OCI-LY7 (cell line): Measurements from ENCODE around the gene FAM131B. TPM values are rescaled to one million over a fixed set of nuclear protein-coding genes. Genes with fewer than 3 reads are reported as not detected.

Experiments
- BruUV-seq: library from RNA; stranded (reverse); fragments of 400-500 nt; replicated peaks from 2 replicates; lab custom pipeline; 2021; lab: Mats Ljungman, UMichigan
- CTCF ChIA-PET: fragments of 300-600 bp; sonication (Branson Sonifier 250); formaldehyde crosslinking; loops from one replicate; lab custom pipeline; 2022; ENCODE audit warnings: antibody characterized with exemption; ENCODE audit not compliant: unreplicated experiment; lab: Charles Lee
- POLR2A ChIA-PET: fragments of 300-600 bp; sonication (Branson Sonifier 250); formaldehyde crosslinking; loops from one replicate; lab custom pipeline; 2022; ENCODE audit warnings: antibody characterized with exemption; lab: Charles Lee
- DNase-seq: peaks from one replicate; pipeline ENCODE4 v3.0.0-alpha.2; 2015; ENCODE audit warnings: low spot score
- H2AFZ ChIP-seq: fragments of 200-600 bp; sonication (generic), shearing (Covaris generic); 2 replicates; pipeline ENCODE4 v1.6.1; 2014; ENCODE audit warnings: mild to moderate bottlenecking, antibody characterized with exemption, low read length, moderate library complexity
- H3K27ac ChIP-seq: fragments of 200-600 bp; sonication (generic); 2 replicates; pipeline ENCODE4 v1.5.1; 2014; ENCODE audit warnings: mixed run types, low read depth, mild to moderate bottlenecking, moderate library complexity, low read length, inconsistent platforms; ENCODE audit not compliant: poor library complexity, severe bottlenecking
- H3K36me3 ChIP-seq: fragments of 200-600 bp; sonication (generic); 2 replicates; pipeline ENCODE4 v1.6.1; 2014; ENCODE audit warnings: mild to moderate bottlenecking, antibody characterized with exemption, low read length, moderate library complexity, mixed read lengths; ENCODE audit not compliant: insufficient read depth
- H3K4me1 ChIP-seq: fragments of 200-600 bp; sonication (generic); 2 replicates; pipeline ENCODE4 v1.5.1; 2014; ENCODE audit warnings: mild to moderate bottlenecking, low read length; ENCODE audit not compliant: insufficient read depth, poor library complexity, severe bottlenecking
- H3K4me2 ChIP-seq: fragments of 200-600 bp; sonication (generic); 2 replicates; pipeline ENCODE4 v1.6.1; 2014; ENCODE audit warnings: mild to moderate bottlenecking, low read length
- H3K4me3 ChIP-seq: fragments of 200-600 bp; sonication (generic); 2 replicates; pipeline ENCODE4 v1.5.1; 2014; ENCODE audit warnings: mild to moderate bottlenecking, low read depth, low read length; ENCODE audit not compliant: poor library complexity, severe bottlenecking
- H3K79me2 ChIP-seq: fragments of 200-600 bp; sonication (generic); 2 replicates; pipeline ENCODE4 v1.6.1; 2016; ENCODE audit warnings: low read depth, mild to moderate bottlenecking, low read length, moderate library complexity, mixed read lengths; ENCODE audit not compliant: insufficient read depth
- H3K9me2 ChIP-seq: fragments of 200-600 bp; sonication (generic); 2 replicates; pipeline ENCODE4 v1.6.1; 2016; ENCODE audit warnings: mild to moderate bottlenecking, low read length, mixed read lengths; ENCODE audit not compliant: insufficient read depth
- H3K9me3 ChIP-seq: fragments of 200-600 bp; sonication (generic); 2 replicates; pipeline ENCODE4 v1.6.1; 2014; ENCODE audit warnings: mild to moderate bottlenecking, mixed run types, low read length, mixed read lengths
- H4K20me1 ChIP-seq: fragments of 200-600 bp; sonication (generic); 2 replicates; pipeline ENCODE4 v1.6.1; 2014; ENCODE audit warnings: mild to moderate bottlenecking, antibody characterized with exemption, low read length, moderate library complexity, mixed read lengths; ENCODE audit not compliant: insufficient read depth
- EZH2phosphoT487 ChIP-seq: fragments of 200-600 bp; sonication (generic); IDR thresholded peaks from 2 replicates; pipeline ENCODE4 v1.6.1; 2018; ENCODE audit warnings: low read depth, borderline replicate concordance, mild to moderate bottlenecking, mixed run types, antibody characterized with exemption, low read length, moderate library complexity, mixed read lengths
- intact Hi-C: fragments of 100-400 bp; cut with micrococcal nuclease; formaldehyde crosslinking; loops from one replicate; pipeline ENCODE4 v1.10.0; 2022; ENCODE audit not compliant: unreplicated experiment
- total RNA-seq, 2 experiments: library from RNA; depleted of rRNA in 1 of 2; stranded (reverse); fragments of >200 nt in 1 of 2; shearing (Covaris generic) in 1 of 2; gene quantifications; 2 replicates each; pipeline ENCODE4 v1.2.3, GENCODE V29; 2014 to 2022
- TF ChIP-seq, protein P1 (sequence below): fragments of 200-600 bp; sonication (generic); conservative IDR thresholded peaks from 2 replicates; pipeline ENCODE4 v1.5.1; 2014; ENCODE audit warnings: mild to moderate bottlenecking, antibody characterized with exemption, low read length, moderate library complexity, mixed read lengths

Gene FAM131B
- total RNA-seq, 2 experiments from 2014 or later: not detected

- H3K4me1 ChIP-seq: no peaks in the 10 kb centered on the region
- no peak overlapping the region for H3K27ac ChIP-seq
- H3K9me2 ChIP-seq: no peaks in the 10 kb centered on the region
- no peak overlapping the region for H3K4me3 ChIP-seq
- intact Hi-C loops: no loop called here
- CTCF ChIA-PET: interaction anchor here (0.5 kb wide), 1 partner anchor 519 kb away, joined by 3 read pairs; no protein-coding TSS in a partner anchor
- POLR2A ChIA-PET: no interaction called here
- BruUV-seq: no TSS peak
- no peaks in the 10 kb centered on the region for H3K9me3 ChIP-seq
- H3K79me2 ChIP-seq: no peaks in the 10 kb centered on the region
- DNase-seq: no peak
- no peak overlapping the region for H3K4me2 ChIP-seq
- no peak for TF ChIP-seq EZH2phosphoT487
- TF ChIP-seq, protein P1, sequence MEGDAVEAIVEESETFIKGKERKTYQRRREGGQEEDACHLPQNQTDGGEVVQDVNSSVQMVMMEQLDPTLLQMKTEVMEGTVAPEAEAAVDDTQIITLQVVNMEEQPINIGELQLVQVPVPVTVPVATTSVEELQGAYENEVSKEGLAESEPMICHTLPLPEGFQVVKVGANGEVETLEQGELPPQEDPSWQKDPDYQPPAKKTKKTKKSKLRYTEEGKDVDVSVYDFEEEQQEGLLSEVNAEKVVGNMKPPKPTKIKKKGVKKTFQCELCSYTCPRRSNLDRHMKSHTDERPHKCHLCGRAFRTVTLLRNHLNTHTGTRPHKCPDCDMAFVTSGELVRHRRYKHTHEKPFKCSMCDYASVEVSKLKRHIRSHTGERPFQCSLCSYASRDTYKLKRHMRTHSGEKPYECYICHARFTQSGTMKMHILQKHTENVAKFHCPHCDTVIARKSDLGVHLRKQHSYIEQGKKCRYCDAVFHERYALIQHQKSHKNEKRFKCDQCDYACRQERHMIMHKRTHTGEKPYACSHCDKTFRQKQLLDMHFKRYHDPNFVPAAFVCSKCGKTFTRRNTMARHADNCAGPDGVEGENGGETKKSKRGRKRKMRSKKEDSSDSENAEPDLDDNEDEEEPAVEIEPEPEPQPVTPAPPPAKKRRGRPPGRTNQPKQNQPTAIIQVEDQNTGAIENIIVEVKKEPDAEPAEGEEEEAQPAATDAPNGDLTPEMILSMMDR: no peak; the same call in 1 of the 2 replicates
- H3K36me3 ChIP-seq: no peaks in the 10 kb centered on the region
- no peaks in the 10 kb centered on the region for H4K20me1 ChIP-seq
- no peak overlapping the region for H2AFZ ChIP-seq
These were observed 24.9 kb upstream of the FAM131B start for GRCh38 chr7:143387156-143387975.

GRCh38 chr7:143385891-143386781 is 23.6 kb upstream of the FAM131B start:
- ChIA-PET CTCF (interaction anchor here (1.1 kb wide), 1 partner anchor 10 kb away, joined by 3 read pairs; no protein-coding TSS in a partner anchor), POLR2A (no interaction called here)
- no peaks in the 10 kb centered on the region for H4K20me1 ChIP-seq
- no peak overlapping the region for H3K4me3 ChIP-seq
- H3K27ac ChIP-seq: no peak overlapping the region
- no peaks in the 10 kb centered on the region for H3K9me2 ChIP-seq
- H3K9me3 ChIP-seq: no peaks in the 10 kb centered on the region
- TF ChIP-seq, protein P1: no peak
- TF ChIP-seq EZH2phosphoT487: no peak
- no peaks in the 10 kb centered on the region for H3K36me3 ChIP-seq
- H3K79me2 ChIP-seq: no peaks in the 10 kb centered on the region
- H3K4me2 ChIP-seq: no peak overlapping the region
- no peaks in the 10 kb centered on the region for H3K4me1 ChIP-seq
- no TSS peak for BruUV-seq
- DNase-seq: no peak
- no peak overlapping the region for H2AFZ ChIP-seq
- intact Hi-C loops: no loop called here
